ENCODE data around the gene AMZ2.
A peak's percentile ranks its signal among the peaks of the same experiment; 100 is the strongest.
"Not testable (repeated sequence)": the region's sequence is repeated elsewhere in the genome, so short reads cannot be mapped to it uniquely, and the experiment has no call there.

AMZ2 gene

GRCh38 chr17:68231131-68231530 is 16.7 kb upstream of the AMZ2 start:
- peaks cover 0 to 22% (median 10%) of the 10 kb centered on the region in 4 experiments for H3K4me1 ChIP-seq (ENCODE audit: control extremely low read depth in 1 of 4, control insufficient read depth in 4 of 4, insufficient read depth in 4 of 4, low read length in 3 of 4)
- H3K27ac ChIP-seq (ENCODE audit: insufficient read depth in 1 of 2, low read depth in 1 of 2, low read length in 2 of 2, poor library complexity in 1 of 2, severe bottlenecking in 2 of 2); POLR2A ChIA-PET; CTCF ChIA-PET; DNase-seq; H3K27me3 ChIP-seq (replicated peaks in 2 of 5; ENCODE audit: control insufficient read depth in 4 of 5, insufficient read depth in 5 of 5, low read length in 4 of 5); H3K9me3 ChIP-seq (ENCODE audit: control extremely low read depth in 1 of 5, control insufficient read depth in 4 of 5, insufficient read depth in 2 of 5, low read depth in 1 of 5, low read length in 4 of 5); H3K4me3 ChIP-seq (ENCODE audit: control insufficient read depth in 1 of 7, extremely low read depth in 1 of 7, insufficient read depth in 4 of 7, low read depth in 2 of 7, low read length in 6 of 7); H3K36me3 ChIP-seq (ENCODE audit: control insufficient read depth in 4 of 4, insufficient read depth in 4 of 4, low read length in 3 of 4): not testable (repeated sequence)
- no CpG with 5 or more reads among the region's 4 CpGs for WGBS (ENCODE audit: insufficient coverage)

GRCh38 chr17:68231541-68231940 is 16.3 kb upstream of the AMZ2 start:
- WGBS (ENCODE audit: insufficient coverage): no CpG with 5 or more reads among the region's 1 CpG
- H3K4me3 ChIP-seq (ENCODE audit: control insufficient read depth in 1 of 7, extremely low read depth in 1 of 7, insufficient read depth in 4 of 7, low read depth in 2 of 7, low read length in 6 of 7): no peak overlapping the region
- DNase-seq: no peak
- peaks cover 0 to 22% (median 10%) of the 10 kb centered on the region in 4 experiments for H3K4me1 ChIP-seq (ENCODE audit: control extremely low read depth in 1 of 4, control insufficient read depth in 4 of 4, insufficient read depth in 4 of 4, low read length in 3 of 4)
- H3K27me3 ChIP-seq (replicated peaks in 2 of 5; ENCODE audit: control insufficient read depth in 4 of 5, insufficient read depth in 5 of 5, low read length in 4 of 5): no peaks in the 10 kb centered on the region
- no peak overlapping the region for H3K27ac ChIP-seq (ENCODE audit: insufficient read depth in 1 of 2, low read depth in 1 of 2, low read length in 2 of 2, poor library complexity in 1 of 2, severe bottlenecking in 2 of 2)
- ChIA-PET CTCF (no interaction called here), POLR2A (no interaction called here)
- no peaks in the 10 kb centered on the region for H3K36me3 ChIP-seq (ENCODE audit: control insufficient read depth in 4 of 4, insufficient read depth in 4 of 4, low read length in 3 of 4)
- no peaks in the 10 kb centered on the region for H3K9me3 ChIP-seq (ENCODE audit: control extremely low read depth in 1 of 5, control insufficient read depth in 4 of 5, insufficient read depth in 2 of 5, low read depth in 1 of 5, low read length in 4 of 5)

GRCh38 chr17:68232741-68233140 is 15.1 kb upstream of the AMZ2 start:
- CTCF ChIA-PET; H3K27ac ChIP-seq (ENCODE audit: insufficient read depth in 1 of 2, low read depth in 1 of 2, low read length in 2 of 2, poor library complexity in 1 of 2, severe bottlenecking in 2 of 2); H3K4me3 ChIP-seq (ENCODE audit: control insufficient read depth in 1 of 7, extremely low read depth in 1 of 7, insufficient read depth in 4 of 7, low read depth in 2 of 7, low read length in 6 of 7); H3K27me3 ChIP-seq (replicated peaks in 2 of 5; ENCODE audit: control insufficient read depth in 4 of 5, insufficient read depth in 5 of 5, low read length in 4 of 5); H3K9me3 ChIP-seq (ENCODE audit: control extremely low read depth in 1 of 5, control insufficient read depth in 4 of 5, insufficient read depth in 2 of 5, low read depth in 1 of 5, low read length in 4 of 5); DNase-seq; POLR2A ChIA-PET; H3K36me3 ChIP-seq (ENCODE audit: control insufficient read depth in 4 of 4, insufficient read depth in 4 of 4, low read length in 3 of 4): not testable (repeated sequence)
- no CpG with 5 or more reads among the region's 1 CpG for WGBS (ENCODE audit: insufficient coverage)
- H3K4me1 ChIP-seq (ENCODE audit: control extremely low read depth in 1 of 4, control insufficient read depth in 4 of 4, insufficient read depth in 4 of 4, low read length in 3 of 4): peaks cover 0 to 31% (median 15%) of the 10 kb centered on the region in 4 experiments

- Histone ChIP-seq H3K4me1 (ENCODE audit: control extremely low read depth in 1 of 4, control insufficient read depth in 4 of 4, insufficient read depth in 4 of 4, low read length in 3 of 4) (peaks cover 4 to 39% (median 25%) of the 10 kb centered on the region in 4 experiments), H3K27ac (ENCODE audit: insufficient read depth in 1 of 2, low read depth in 1 of 2, low read length in 2 of 2, poor library complexity in 1 of 2, severe bottlenecking in 2 of 2) (peak overlapping the region; percentile 25 to 43)
- H3K4me3 ChIP-seq (ENCODE audit: control insufficient read depth in 1 of 7, extremely low read depth in 1 of 7, insufficient read depth in 4 of 7, low read depth in 2 of 7, low read length in 6 of 7); H3K9me3 ChIP-seq (ENCODE audit: control extremely low read depth in 1 of 5, control insufficient read depth in 4 of 5, insufficient read depth in 2 of 5, low read depth in 1 of 5, low read length in 4 of 5); H3K36me3 ChIP-seq (ENCODE audit: control insufficient read depth in 4 of 4, insufficient read depth in 4 of 4, low read length in 3 of 4); H3K27me3 ChIP-seq (replicated peaks in 2 of 5; ENCODE audit: control insufficient read depth in 4 of 5, insufficient read depth in 5 of 5, low read length in 4 of 5): not testable (repeated sequence)
- WGBS (ENCODE audit: insufficient coverage): 70% methylated on average over 6 of the region's 12 CpGs
- ChIA-PET CTCF (interaction anchor here (0.7 to 1.2 kb wide), 2 partner anchors 18 to 89 kb away, joined by 3 read pairs; no protein-coding TSS in a partner anchor), POLR2A (interaction anchor here (0.6 to 0.8 kb wide), 2 partner anchors 13 to 21 kb away, joined by 4 read pairs; partner anchors contain the start of gene AMZ2)
- peak; percentile 81 to 94 (median 90) for DNase-seq
Observed at GRCh38 chr17:68234726-68235335, 13.0 kb upstream of the AMZ2 start.

GRCh38 chr17:68235336-68235791 is 12.5 kb upstream of the AMZ2 start:
- POLR2A ChIA-PET: interaction anchor here (0.6 to 0.8 kb wide), 2 partner anchors 12 to 22 kb away, joined by 4 read pairs; partner anchors contain the start of gene AMZ2
- H3K4me1 ChIP-seq (ENCODE audit: control extremely low read depth in 1 of 4, control insufficient read depth in 4 of 4, insufficient read depth in 4 of 4, low read length in 3 of 4): peaks cover 4 to 39% (median 25%) of the 10 kb centered on the region in 4 experiments
- 48% methylated on average over 7 of the region's 11 CpGs for WGBS (ENCODE audit: insufficient coverage)

GRCh38 chr17:68237369-68238163 is 10.3 kb upstream of the AMZ2 start:
- not testable (repeated sequence) for H3K27me3 ChIP-seq (replicated peaks in 2 of 5; ENCODE audit: control insufficient read depth in 4 of 5, insufficient read depth in 5 of 5, low read length in 4 of 5); H3K9me3 ChIP-seq (ENCODE audit: control extremely low read depth in 1 of 5, control insufficient read depth in 4 of 5, insufficient read depth in 2 of 5, low read depth in 1 of 5, low read length in 4 of 5); H3K36me3 ChIP-seq (ENCODE audit: control insufficient read depth in 4 of 4, insufficient read depth in 4 of 4, low read length in 3 of 4)
- peaks cover 4 to 39% (median 25%) of the 10 kb centered on the region in 4 experiments for H3K4me1 ChIP-seq (ENCODE audit: control extremely low read depth in 1 of 4, control insufficient read depth in 4 of 4, insufficient read depth in 4 of 4, low read length in 3 of 4)
- peak overlapping the region in 6 of 7 experiments; percentile 4 to 77 (median 52) for H3K4me3 ChIP-seq (ENCODE audit: control insufficient read depth in 1 of 7, extremely low read depth in 1 of 7, insufficient read depth in 4 of 7, low read depth in 2 of 7, low read length in 6 of 7)
- 31% methylated on average over 12 of the region's 16 CpGs for WGBS (ENCODE audit: insufficient coverage)
- peak; percentile 64 to 88 (median 84) for DNase-seq
- ChIA-PET POLR2A (interaction anchor here (0.6 to 1.1 kb wide), 2 partner anchors 9 to 10 kb away, joined by 3 to 4 read pairs; partner anchors contain the start of gene AMZ2), CTCF (interaction anchor here (0.7 to 1.3 kb wide), 5 partner anchors 9 to 57 kb away, joined by 3 to 4 read pairs (median 3); no protein-coding TSS in a partner anchor)
- peak overlapping the region; percentile 50 to 82 for H3K27ac ChIP-seq (ENCODE audit: insufficient read depth in 1 of 2, low read depth in 1 of 2, low read length in 2 of 2, poor library complexity in 1 of 2, severe bottlenecking in 2 of 2)

More at GRCh38 chr17:68235336-68235791, 12.5 kb upstream of the AMZ2 start:
- CTCF ChIA-PET; H3K27me3 ChIP-seq (replicated peaks in 2 of 5; ENCODE audit: control insufficient read depth in 4 of 5, insufficient read depth in 5 of 5, low read length in 4 of 5); H3K4me3 ChIP-seq (ENCODE audit: control insufficient read depth in 1 of 7, extremely low read depth in 1 of 7, insufficient read depth in 4 of 7, low read depth in 2 of 7, low read length in 6 of 7); H3K36me3 ChIP-seq (ENCODE audit: control insufficient read depth in 4 of 4, insufficient read depth in 4 of 4, low read length in 3 of 4); H3K9me3 ChIP-seq (ENCODE audit: control extremely low read depth in 1 of 5, control insufficient read depth in 4 of 5, insufficient read depth in 2 of 5, low read depth in 1 of 5, low read length in 4 of 5); DNase-seq: not testable (repeated sequence)
- H3K27ac ChIP-seq (ENCODE audit: insufficient read depth in 1 of 2, low read depth in 1 of 2, low read length in 2 of 2, poor library complexity in 1 of 2, severe bottlenecking in 2 of 2): peak overlapping the region; percentile 25 to 43

All from common myeloid progenitor, CD34-positive (primary cell).